Measurements from ENCODE around the gene AGO4. TPM values are rescaled to one million over a fixed set of nuclear protein-coding genes. Genes with fewer than 3 reads are reported as not detected.

The AGO4 gene
- total RNA-seq, 1 experiment from 2014 or later = 12.8 TPM

DNA sequence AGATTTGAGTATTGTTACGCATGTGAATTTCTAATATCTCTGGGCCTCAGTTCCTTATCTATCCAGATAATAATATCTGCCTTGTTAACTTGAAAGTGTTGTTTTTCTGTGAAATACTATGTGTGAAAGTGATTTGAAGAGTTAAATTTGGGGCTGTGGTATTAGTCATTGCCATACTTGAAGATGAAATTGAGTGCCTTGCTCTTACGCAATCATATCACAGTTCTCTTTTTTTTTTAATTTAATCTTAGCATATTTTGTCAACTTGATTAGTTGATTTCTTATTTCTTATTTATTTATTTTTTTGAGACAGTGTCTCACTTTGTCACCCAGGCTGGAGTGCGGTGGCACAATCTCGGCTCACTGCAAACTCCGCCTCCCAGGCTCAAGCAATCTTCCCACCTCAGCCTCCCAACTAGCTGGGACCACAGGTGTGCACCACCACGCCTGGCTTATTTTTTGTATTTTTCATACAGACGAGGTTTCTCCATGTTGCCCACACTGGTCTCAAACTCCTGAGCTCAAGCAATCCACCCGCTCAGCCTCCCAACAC lies 31.0 kb downstream of the AGO4 start:
- H3K79me2 ChIP-seq (ENCODE audit: insufficient read depth, low read length) = peaks cover 1% of the 10 kb centered on the region; the same call in 1 of the 2 replicates
- H2BK5ac ChIP-seq (ENCODE audit: insufficient read length, low read length) = no peak overlapping the region
- H3K9ac ChIP-seq (ENCODE audit: extremely low read depth, insufficient read length, low read length) = no peak overlapping the region
- Mint-ChIP-seq H3K36me3 (ENCODE audit: insufficient read depth in 1 of 3, low read depth in 3 of 3) (peaks cover 15 to 55% (median 53%) of the 10 kb centered on the region in 3 experiments; a peak in 6 of 7 replicates), H3K27me3 (ENCODE audit: low read depth) (no peaks in the 10 kb centered on the region), H3K27ac (no peak overlapping the region), H3K4me1 (no peaks in the 10 kb centered on the region), H3K9me3 (no peaks in the 10 kb centered on the region), H3K4me3 (no peak overlapping the region)
- H4K8ac ChIP-seq (replicated peaks; ENCODE audit: insufficient read length, low read depth, low read length) = no peak overlapping the region
- H2BK120ac ChIP-seq (ENCODE audit: low read depth, low read length, poor library complexity, severe bottlenecking) = no peak overlapping the region
- H3K4me1 ChIP-seq (ENCODE audit: insufficient read depth, low read length) = no peaks in the 10 kb centered on the region
- no peak overlapping the region for H2BK15ac ChIP-seq (ENCODE audit: low read depth, low read length)
- H2AK5ac ChIP-seq (ENCODE audit: insufficient read length, low read length) = no peak overlapping the region
- no peak overlapping the region for H3K4ac ChIP-seq (ENCODE audit: low read depth, low read length)
- no peaks in the 10 kb centered on the region for H3K27me3 ChIP-seq (ENCODE audit: insufficient read depth, low read length)
- H3K4me2 ChIP-seq (ENCODE audit: insufficient read depth, insufficient read length, low read length) = no peak overlapping the region
- DNase-seq = no peak
- H3K14ac ChIP-seq (ENCODE audit: insufficient read depth, low read length) = no peak overlapping the region
- H3K27ac ChIP-seq (ENCODE audit: insufficient read length, low read depth, low read length) = no peak overlapping the region
- H3K23ac ChIP-seq (ENCODE audit: insufficient read length, low read depth, low read length) = no peak overlapping the region
- H2BK20ac ChIP-seq (ENCODE audit: low read depth, low read length, poor library complexity, severe bottlenecking) = no peak overlapping the region
- H3K56ac ChIP-seq (ENCODE audit: insufficient read length, low read depth, low read length) = no peak overlapping the region
- no peaks in the 10 kb centered on the region for H3K79me1 ChIP-seq (ENCODE audit: insufficient read depth, low read depth, low read length, poor library complexity, severe bottlenecking)
- no peak for TF ChIP-seq CTCF (conservative IDR thresholded peaks at IDR 0.05)
- no peak overlapping the region for H2BK12ac ChIP-seq (ENCODE audit: insufficient read length, low read depth, low read length)
- H3K23me2 ChIP-seq (ENCODE audit: insufficient read length, low read depth, low read length, poor library complexity, severe bottlenecking) = no peaks in the 10 kb centered on the region
- H4K20me1 ChIP-seq (ENCODE audit: control insufficient read depth, insufficient read depth, insufficient read length) = no peaks in the 10 kb centered on the region
- H3K9me3 ChIP-seq (ENCODE audit: control insufficient read depth, low read depth, low read length) = no peaks in the 10 kb centered on the region
- no CpG with 5 or more reads among the region's 8 CpGs for WGBS (ENCODE audit: extremely low coverage, insufficient read length, low lambda C conversion rate)
- no peak overlapping the region for H4K91ac ChIP-seq (ENCODE audit: insufficient read length, low read depth, low read length)
- H4K5ac ChIP-seq (ENCODE audit: insufficient read length, low read depth, low read length) = no peak overlapping the region
- H3T11ph ChIP-seq (ENCODE audit: low read length) = no peak overlapping the region
- H2AFZ ChIP-seq (ENCODE audit: low read length) = no peak overlapping the region
- H3K18ac ChIP-seq (ENCODE audit: insufficient read length, low read depth, low read length) = no peak overlapping the region

Data from H9 (cell line).